Tibial nerve (tissue), 4 donors: ENCODE data around the gene RASAL3. TPM values are rescaled to one million over a fixed set of nuclear protein-coding genes. Genes with fewer than 3 reads are reported as not detected.
A peak's percentile ranks its signal among the peaks of the same experiment; 100 is the strongest.

Source experiments
- DNase-seq, 2 donors: peaks; one replicate each; pipeline ENCODE4 v3.0.0-alpha.2; 2019; ENCODE audit warnings: low spot score in 2 of 2
- H3K27ac ChIP-seq, 4 donors: fragments of 200-600 bp; sonication (generic) in 3 of 4; one replicate each; pipeline ENCODE4 v1.5.1; 2017 to 2019; ENCODE audit warnings: mild to moderate bottlenecking in 1 of 4
- H3K27me3 ChIP-seq, 2 donors: fragments of 200-600 bp; sonication (generic) in 1 of 2; one replicate each; pipeline versions ENCODE4 v1.5.1 to v1.6.0; 2017 to 2019
- H3K36me3 ChIP-seq, 3 donors: fragments of 200-600 bp; sonication (generic); one replicate each; pipeline ENCODE4 v1.5.1; 2018 to 2019
- H3K4me1 ChIP-seq, 4 donors: fragments of 200-600 bp; sonication (generic) in 3 of 4; one replicate each; pipeline ENCODE4 v1.5.1; 2017 to 2019
- H3K4me3 ChIP-seq, 4 donors: fragments of 200-600 bp; sonication (generic) in 3 of 4; one replicate each; pipeline ENCODE4 v1.5.1; 2017 to 2019; ENCODE audit warnings: mild to moderate bottlenecking in 1 of 4, moderate library complexity in 1 of 4
- H3K9me3 ChIP-seq, 4 donors: fragments of 200-600 bp; sonication (generic) in 3 of 4; one replicate each; pipeline ENCODE4 v1.5.1; 2017 to 2019
- EP300 ChIP-seq, 2 donors: sonication (generic); formaldehyde crosslinking; IDR thresholded peaks; one replicate each; pipeline ENCODE4 v1.6.1; 2017; ENCODE audit warnings: antibody characterized with exemption in 2 of 2, mild to moderate bottlenecking in 1 of 2
- POLR2A ChIP-seq, 2 donors: fragments of 450-650 bp; IDR thresholded peaks; one replicate each; pipeline ENCODE4 v1.6.1; 2017; ENCODE audit warnings: antibody characterized with exemption in 2 of 2, mild to moderate bottlenecking in 2 of 2, moderate library complexity in 2 of 2
- WGBS, 2 donors: methylation state at CpG; one replicate each; pipeline ENCODE4 v1.1.5; 2018; 5-methylcytosine and 5-hydroxymethylcytosine counted together
- total RNA-seq, 4 donors: library from RNA; depleted of rRNA; stranded (reverse); fragments of >200 nt; gene quantifications; one replicate each; pipeline ENCODE4 v1.1.0, GENCODE V29; 2016
- TF ChIP-seq, protein P1 (sequence below), 5 experiments: fragments of 200-600 bp in 3 of 5; fragments of 450-650 bp in 2 of 5; sonication (generic) in 3 of 5; IDR thresholded peaks; one replicate each; pipeline ENCODE4 v1.5.1; 2016 to 2019; ENCODE audit warnings: antibody characterized with exemption in 5 of 5, mild to moderate bottlenecking in 3 of 5, moderate library complexity in 2 of 5

Gene RASAL3
- total RNA-seq, 4 donors from 2014 or later: 2.9 to 6.6 (median 4.3) TPM

DNA sequence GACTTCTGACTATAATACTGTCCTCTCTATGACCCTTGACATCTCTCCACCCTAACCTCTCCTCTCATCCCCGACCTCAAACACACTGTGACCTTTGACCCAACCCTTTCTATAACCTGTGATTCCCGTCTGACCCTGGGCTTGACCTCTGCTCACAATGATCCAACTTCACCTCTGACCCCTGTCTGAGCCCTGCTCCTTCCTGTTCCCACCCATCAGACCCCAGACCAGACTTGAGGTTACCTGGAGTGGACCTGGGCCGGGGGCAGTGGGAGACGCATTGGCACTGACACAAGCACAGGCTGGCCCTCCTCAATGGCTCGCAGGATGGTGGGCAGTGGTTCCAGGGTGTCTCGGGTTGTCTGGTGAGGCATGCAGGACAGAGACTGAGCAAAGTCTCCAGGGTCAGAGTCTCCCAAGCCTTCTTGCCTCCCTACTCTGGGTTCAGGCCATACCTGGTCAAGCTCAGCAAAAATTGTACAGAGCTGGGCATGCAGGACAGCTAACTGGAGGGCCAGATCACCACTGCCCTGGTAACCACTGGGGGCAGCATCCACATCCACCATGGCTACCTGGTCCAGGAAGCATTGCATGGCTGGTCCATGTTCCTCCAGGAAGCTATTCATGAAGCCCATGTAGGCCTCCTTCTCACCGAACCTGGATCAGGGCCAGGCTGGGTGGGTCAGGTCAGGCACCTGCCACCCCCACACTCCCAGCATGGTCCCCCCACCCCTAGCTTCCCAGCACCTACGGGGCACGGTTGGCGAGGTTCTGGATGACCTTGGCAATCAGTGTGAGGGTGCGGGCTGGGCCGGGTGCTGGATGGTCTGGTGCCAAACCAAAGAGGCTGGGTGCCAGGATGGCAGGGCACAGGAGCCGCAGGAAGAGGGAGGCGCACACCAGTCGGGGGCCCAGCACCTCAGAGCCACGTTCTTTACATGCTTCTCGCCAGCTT is 10.2 kb downstream of the RASAL3 start:
- Histone ChIP-seq H3K36me3 (no peaks in the 10 kb centered on the region), H3K4me3 (no peak overlapping the region), H3K4me1 (peaks cover 0 to 43% (median 13%) of the 10 kb centered on the region in 4 donors), H3K27me3 (peaks cover 0 to 55% of the 10 kb centered on the region in 2 donors), H3K27ac (no peak overlapping the region), H3K9me3 (no peaks in the 10 kb centered on the region)
- DNase-seq: no peak
- TF ChIP-seq, protein P1, sequence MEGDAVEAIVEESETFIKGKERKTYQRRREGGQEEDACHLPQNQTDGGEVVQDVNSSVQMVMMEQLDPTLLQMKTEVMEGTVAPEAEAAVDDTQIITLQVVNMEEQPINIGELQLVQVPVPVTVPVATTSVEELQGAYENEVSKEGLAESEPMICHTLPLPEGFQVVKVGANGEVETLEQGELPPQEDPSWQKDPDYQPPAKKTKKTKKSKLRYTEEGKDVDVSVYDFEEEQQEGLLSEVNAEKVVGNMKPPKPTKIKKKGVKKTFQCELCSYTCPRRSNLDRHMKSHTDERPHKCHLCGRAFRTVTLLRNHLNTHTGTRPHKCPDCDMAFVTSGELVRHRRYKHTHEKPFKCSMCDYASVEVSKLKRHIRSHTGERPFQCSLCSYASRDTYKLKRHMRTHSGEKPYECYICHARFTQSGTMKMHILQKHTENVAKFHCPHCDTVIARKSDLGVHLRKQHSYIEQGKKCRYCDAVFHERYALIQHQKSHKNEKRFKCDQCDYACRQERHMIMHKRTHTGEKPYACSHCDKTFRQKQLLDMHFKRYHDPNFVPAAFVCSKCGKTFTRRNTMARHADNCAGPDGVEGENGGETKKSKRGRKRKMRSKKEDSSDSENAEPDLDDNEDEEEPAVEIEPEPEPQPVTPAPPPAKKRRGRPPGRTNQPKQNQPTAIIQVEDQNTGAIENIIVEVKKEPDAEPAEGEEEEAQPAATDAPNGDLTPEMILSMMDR (IDR thresholded peaks at IDR 0.05): no peak
- TF ChIP-seq POLR2A (IDR thresholded peaks at IDR 0.05) (no peak), EP300 (IDR thresholded peaks at IDR 0.05) (no peak)
- 83 to 84% methylated on average over 16 to 17 of the region's 17 CpGs for WGBS, 2 donors

DNA sequence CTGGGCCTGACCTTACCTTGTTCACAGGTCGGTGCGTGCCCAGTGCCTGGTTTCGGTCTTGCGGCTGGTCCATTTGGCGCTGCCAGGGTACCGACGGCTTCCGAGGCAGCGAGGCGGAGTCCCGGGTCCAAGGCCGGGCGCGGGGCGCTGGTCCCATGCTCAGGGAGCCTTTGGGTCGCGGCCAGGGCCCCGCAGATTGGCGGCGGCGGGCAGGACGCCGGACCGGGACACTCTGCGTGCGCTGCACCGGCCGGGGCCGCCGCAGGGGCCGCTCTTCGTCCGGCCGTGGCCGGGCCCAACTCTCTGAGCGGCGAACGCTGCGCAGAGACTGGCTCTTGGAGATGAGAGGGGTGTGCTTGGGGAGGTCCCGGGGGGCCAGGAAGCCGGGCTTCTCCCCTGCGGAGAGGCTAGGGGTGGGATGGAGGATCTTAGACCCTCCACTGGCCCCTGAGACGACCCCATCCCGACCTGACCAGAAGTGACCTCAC is 11.2 kb downstream of the RASAL3 start:
- peaks cover 0 to 53% (median 19%) of the 10 kb centered on the region in 4 donors for H3K4me1 ChIP-seq
- no peaks in the 10 kb centered on the region for H3K36me3 ChIP-seq
- peak overlapping the region; percentile 19 to 51 (median 28) for H3K4me3 ChIP-seq
- no peak for DNase-seq
- WGBS, 2 donors: 4 to 11% methylated on average over 5 to 39 of the region's 44 CpGs
- peaks cover 0 to 44% of the 10 kb centered on the region in 2 donors for H3K27me3 ChIP-seq
- H3K27ac ChIP-seq: peak overlapping the region in 1 of 4 donors; percentile 66
- TF ChIP-seq POLR2A (IDR thresholded peaks at IDR 0.05): no peak
- TF ChIP-seq, protein P1 (IDR thresholded peaks at IDR 0.05): peak in 2 of 5 experiments; percentile 11 to 13
- H3K9me3 ChIP-seq: no peaks in the 10 kb centered on the region

DNA sequence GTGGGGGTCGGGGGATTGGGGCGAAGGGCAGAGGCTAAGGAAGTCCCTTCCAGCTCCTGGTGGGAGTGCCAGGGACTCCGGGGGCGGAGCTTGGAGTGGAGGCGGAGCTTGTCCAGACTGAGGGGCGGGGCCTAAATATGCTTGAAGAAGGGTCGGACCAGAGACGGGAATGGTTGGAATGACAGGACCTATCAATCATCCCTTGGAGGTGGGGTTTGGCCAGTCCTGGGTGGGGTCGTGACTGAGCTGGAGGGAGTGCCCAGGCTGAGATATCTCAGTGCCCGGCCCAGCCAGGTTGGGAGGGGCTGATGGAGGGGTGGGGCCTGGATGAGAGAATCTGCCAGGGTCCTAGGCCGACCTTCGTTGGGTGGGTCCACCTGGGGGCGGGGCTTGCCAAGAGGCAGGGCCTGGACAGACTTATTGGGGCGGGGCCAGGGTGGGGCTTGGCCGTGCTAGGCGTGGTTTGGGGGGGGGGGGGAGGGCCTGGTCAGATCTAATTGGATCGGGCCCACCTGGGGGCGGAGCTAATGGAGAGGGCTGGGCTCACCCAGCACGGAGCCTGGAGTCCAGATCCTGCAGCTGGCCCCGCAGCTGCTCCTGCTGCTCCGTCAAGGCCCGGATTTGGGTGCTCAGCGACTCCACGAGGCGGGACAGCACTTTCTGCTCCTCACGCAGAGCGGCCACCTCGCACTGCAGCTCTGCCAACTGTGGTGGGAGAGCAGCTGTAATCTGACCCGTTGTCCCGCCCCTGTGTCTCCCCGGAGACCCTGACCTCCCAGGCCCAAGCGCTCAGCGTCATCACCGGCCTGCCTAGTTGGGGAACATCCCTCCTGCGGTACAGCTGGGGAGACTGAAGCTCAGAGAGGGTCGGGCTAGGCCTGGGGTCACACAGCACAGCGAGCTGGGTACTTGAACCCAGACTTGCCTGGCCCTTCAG is 12.0 kb downstream of the RASAL3 start:
- peak overlapping the region in 3 of 4 donors; percentile 34 to 66 (median 57) for H3K27ac ChIP-seq

DNA sequence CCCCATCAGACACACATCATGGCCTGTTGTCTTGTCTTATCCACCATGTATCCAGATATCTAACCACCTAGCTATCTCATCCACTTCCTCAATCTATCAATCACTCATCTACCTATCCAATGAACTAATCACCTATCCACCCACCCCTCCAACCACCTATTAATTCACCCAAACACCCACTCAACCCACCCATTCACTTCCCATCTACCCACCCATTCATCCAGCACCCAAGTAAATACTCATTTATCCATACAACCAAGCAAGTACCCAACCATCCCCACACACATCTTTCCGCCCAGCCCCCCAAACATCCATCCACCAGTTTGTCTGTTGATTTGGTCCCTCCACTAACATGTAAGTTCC is 13.8 kb downstream of the RASAL3 start:
- no peak for DNase-seq
- TF ChIP-seq EP300 (IDR thresholded peaks at IDR 0.05) (no peak), POLR2A (IDR thresholded peaks at IDR 0.05) (no peak)
- TF ChIP-seq, protein P1 (IDR thresholded peaks at IDR 0.05): no peak
- no peaks in the 10 kb centered on the region for H3K9me3 ChIP-seq
- peaks cover 0 to 21% of the 10 kb centered on the region in 2 donors for H3K27me3 ChIP-seq
- peak overlapping the region; percentile 68 to 86 (median 78) for H3K27ac ChIP-seq
- WGBS, 2 donors: 96 to 98% methylated on average over 1 of the region's 1 CpG
- peaks cover 0 to 37% (median 17%) of the 10 kb centered on the region in 4 donors for H3K4me1 ChIP-seq
- H3K4me3 ChIP-seq: no peak overlapping the region
- H3K36me3 ChIP-seq: peaks cover 0 to 14% (median 0%) of the 10 kb centered on the region in 3 donors

More for the DNA sequence above, 12.0 kb downstream of the RASAL3 start:
- H3K27me3 ChIP-seq: peaks cover 0 to 38% of the 10 kb centered on the region in 2 donors
- 16 to 18% methylated on average over 19 to 36 of the region's 37 CpGs for WGBS, 2 donors
- no peaks in the 10 kb centered on the region for H3K9me3 ChIP-seq
- no peaks in the 10 kb centered on the region for H3K36me3 ChIP-seq
- DNase-seq: peak; percentile 90
- H3K4me1 ChIP-seq: peaks cover 0 to 48% (median 19%) of the 10 kb centered on the region in 4 donors
- H3K4me3 ChIP-seq: peak overlapping the region; percentile 19 to 51 (median 28)
- peak; percentile 22 to 67 for TF ChIP-seq POLR2A (IDR thresholded peaks at IDR 0.05)
- TF ChIP-seq, protein P1 (IDR thresholded peaks at IDR 0.05): no peak
- peak in 1 of 2 donors; percentile 78 for TF ChIP-seq EP300 (IDR thresholded peaks at IDR 0.05)
